GM21786 (cell line): ENCODE data around the gene COX8A.
A peak's percentile ranks its signal among the peaks of the same experiment; 100 is the strongest.
"Not testable (repeated sequence)": the region's sequence is repeated elsewhere in the genome, so short reads cannot be mapped to it uniquely, and the experiment has no call there.

Source experiments
- ATAC-seq: cut with Tn5 transposase; IDR thresholded peaks from one replicate; pipeline ENCODE4 v1.9.1; 2021; ENCODE audit not compliant: unreplicated experiment

COX8A gene

GRCh38 chr11:63974259-63975143 is at the start of gene COX8A:
COX8A (plus strand) TSS chr11:63974620; CDS start chr11:63974681, 61 bp downstream.
- peak; percentile 96 for ATAC-seq

GRCh38 chr11:63929616-63930015 is 44.8 kb upstream of the COX8A start:
- no peak for ATAC-seq

- no peak for ATAC-seq
Observed at GRCh38 chr11:63931045-63931444, 43.4 kb upstream of the COX8A start.

GRCh38 chr11:63931876-63932275 is 42.5 kb upstream of the COX8A start:
- ATAC-seq = no peak

GRCh38 chr11:63933459-63933858 is 41.0 kb upstream of the COX8A start:
- no peak for ATAC-seq

GRCh38 chr11:63937713-63938478 is 36.5 kb upstream of the COX8A start:
- peak; percentile 4 for ATAC-seq

- peak; percentile 85 for ATAC-seq
Observed at GRCh38 chr11:63938479-63939396, 35.7 kb upstream of the COX8A start, which contains the start of gene NAA40. NAA40 (plus strand) TSS chr11:63939002; CDS start chr11:63939097, 95 bp downstream.

GRCh38 chr11:63939397-63939891 is 35.0 kb upstream of the COX8A start:
- ATAC-seq = no peak

GRCh38 chr11:63940786-63941185 is 33.6 kb upstream of the COX8A start:
- no peak for ATAC-seq

- ATAC-seq = no peak
Observed at GRCh38 chr11:63941901-63942300, 32.5 kb upstream of the COX8A start.

- no peak for ATAC-seq
Observed at GRCh38 chr11:63942803-63943202, 31.6 kb upstream of the COX8A start.

GRCh38 chr11:63944987-63945386 is 29.4 kb upstream of the COX8A start:
- no peak for ATAC-seq

- ATAC-seq = no peak
Observed at GRCh38 chr11:63945477-63946163, 28.8 kb upstream of the COX8A start.

- ATAC-seq = peak; percentile 58
Observed at GRCh38 chr11:63951779-63952536, 22.5 kb upstream of the COX8A start.

GRCh38 chr11:63952570-63952969 is 21.9 kb upstream of the COX8A start:
- ATAC-seq = peak; percentile 12

- no peak for ATAC-seq
Observed at GRCh38 chr11:63958008-63958407, 16.4 kb upstream of the COX8A start.

GRCh38 chr11:63961608-63962412 is 12.6 kb upstream of the COX8A start:
- ATAC-seq = no peak

GRCh38 chr11:63963895-63964294 is 10.5 kb upstream of the COX8A start:
- ATAC-seq = not testable (repeated sequence)
